HG03108 (cell line): ENCODE results near the gene PHACTR4.
"Not testable (repeated sequence)": the region's sequence is repeated elsewhere in the genome, so short reads cannot be mapped to it uniquely, and the experiment has no call there.

Experiments
- ATAC-seq: cut with Tn5 transposase; IDR thresholded peaks from one replicate; pipeline ENCODE4 v1.9.1; 2021; ENCODE audit warnings: moderate library complexity; ENCODE audit not compliant: unreplicated experiment

Gene PHACTR4

DNA sequence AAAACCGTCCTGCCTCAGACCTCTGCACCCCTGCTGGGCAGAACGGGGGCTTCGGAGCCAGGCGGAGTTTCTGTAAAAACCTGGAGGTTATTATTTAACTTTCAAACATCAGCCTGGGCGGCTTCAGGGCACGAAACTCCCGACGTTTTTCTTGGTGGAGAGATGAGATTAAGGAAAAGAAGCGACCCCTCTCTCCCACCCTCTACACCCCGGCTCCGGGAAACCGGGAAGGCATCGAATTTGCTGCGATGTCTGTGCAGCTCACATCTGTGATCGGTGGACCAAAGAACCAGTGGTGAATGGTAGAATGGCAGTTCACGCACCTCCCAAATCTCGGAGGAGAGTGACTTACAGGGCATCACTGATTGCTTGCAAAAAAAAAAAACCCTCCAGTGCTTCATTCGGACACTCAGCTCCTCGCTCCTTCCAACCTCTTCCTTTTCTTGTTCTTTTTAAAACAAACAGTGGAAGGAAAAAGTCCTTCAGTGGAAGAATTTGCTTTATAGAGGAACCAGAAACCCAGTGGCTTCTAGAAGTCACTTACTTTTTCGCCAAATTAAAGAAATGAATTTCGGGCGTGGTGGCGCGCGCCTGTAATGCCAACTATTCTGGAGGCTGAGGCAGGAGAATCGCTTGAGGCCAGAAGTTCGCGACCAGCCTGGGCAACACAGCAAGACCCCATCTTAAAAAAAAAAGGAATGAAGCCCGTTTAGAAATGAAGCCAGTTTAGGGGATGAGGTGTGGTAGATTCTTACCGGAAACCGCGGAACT lies 884 bp downstream of the PHACTR4 start:
- no peak for ATAC-seq

DNA sequence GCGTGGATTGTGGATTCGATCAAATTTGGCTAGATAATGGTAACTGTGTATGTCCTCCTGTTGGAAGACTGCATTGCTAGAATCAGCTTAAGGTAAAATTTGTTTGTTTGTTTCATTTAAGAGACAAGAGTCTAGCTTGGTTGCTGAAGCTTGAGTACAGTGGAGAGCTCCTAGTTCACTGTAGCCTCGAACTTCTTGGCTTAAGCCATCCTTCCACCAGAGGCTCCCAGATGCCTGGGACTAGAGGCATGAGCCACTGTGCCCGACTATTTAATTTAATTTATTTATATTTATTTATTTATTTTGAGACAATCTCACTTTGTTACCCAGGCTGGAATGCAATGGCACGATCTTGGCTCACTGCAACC lies 1.5 kb downstream of the PHACTR4 start:
- ATAC-seq: no peak

DNA sequence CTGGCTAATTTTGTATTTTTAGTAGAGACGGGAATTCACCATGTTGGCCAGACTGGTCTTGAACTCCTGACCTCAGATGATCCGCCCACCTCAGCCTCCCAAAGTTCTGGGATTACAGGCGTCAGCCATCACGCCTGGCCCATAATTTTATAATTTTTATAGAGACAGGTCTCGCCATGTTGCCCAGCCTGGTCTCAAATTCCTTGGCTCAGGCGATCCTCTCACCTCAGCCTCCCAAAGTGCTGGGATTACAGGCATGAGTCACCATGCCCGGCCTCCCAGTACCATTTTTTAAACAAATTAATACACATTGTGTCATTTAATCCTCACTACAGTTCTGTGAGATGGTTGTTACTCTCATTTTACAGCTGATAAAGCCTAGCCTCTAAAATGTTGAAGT lies 3.9 kb downstream of the PHACTR4 start:
- not testable (repeated sequence) for ATAC-seq

DNA sequence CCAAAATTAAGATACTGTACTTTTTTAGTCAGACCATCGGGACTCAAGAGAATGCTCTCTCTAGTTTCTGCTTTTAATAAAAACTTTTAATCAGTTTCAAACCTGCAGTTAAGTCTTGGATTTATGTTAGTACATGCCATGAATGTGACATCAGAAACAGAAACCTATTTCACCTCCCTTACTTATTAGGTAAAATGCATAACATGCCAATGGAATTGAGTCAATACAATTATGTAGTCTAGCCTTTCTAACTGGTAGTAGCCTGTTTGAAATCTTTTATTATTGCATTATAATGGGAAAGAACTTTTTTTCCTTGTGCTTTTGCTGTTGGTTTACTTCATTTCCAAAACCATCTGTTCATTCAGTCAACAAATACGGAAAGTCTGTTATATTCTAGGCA lies 4.8 kb downstream of the PHACTR4 start:
- ATAC-seq: no peak

DNA sequence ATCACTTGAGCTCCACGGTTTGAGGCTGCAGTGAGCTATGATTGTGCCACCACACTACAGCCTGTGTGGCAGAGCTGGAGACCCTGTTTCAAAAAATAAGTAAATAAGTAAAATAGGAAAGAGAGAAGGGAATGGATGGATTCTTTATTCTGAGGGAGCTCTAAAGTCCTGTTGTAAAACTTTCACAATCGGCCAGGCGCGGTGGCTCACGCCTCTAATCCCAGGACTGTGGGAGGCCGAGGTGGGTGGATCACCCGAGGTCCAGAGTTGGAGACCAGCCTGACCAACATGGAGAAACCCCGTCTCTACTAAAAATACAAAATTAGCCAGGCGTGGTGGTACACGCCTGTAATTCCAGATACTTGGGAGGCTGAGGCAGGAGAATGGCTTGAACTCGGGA lies 6.1 kb downstream of the PHACTR4 start:
- ATAC-seq: not testable (repeated sequence)

DNA sequence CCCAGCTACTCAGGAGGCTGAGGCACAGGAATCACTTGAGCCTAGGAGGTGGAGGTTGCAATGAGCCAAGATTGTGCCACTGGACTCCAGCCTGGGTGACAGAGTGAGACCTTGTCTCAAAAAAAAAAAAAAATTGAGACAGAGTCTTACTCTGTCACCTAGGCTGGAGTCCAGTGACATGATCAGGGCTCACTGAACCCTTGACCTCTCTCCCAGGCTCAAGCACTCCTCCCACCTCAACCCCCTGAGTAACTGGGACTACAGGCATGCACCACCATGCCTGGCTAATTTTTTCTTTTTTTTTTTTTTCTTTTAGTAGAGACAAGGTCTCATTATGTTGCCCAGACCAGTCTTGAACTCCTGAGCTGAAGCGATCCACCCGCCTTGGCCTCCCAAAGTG lies 6.7 kb downstream of the PHACTR4 start:
- ATAC-seq: not testable (repeated sequence)

DNA sequence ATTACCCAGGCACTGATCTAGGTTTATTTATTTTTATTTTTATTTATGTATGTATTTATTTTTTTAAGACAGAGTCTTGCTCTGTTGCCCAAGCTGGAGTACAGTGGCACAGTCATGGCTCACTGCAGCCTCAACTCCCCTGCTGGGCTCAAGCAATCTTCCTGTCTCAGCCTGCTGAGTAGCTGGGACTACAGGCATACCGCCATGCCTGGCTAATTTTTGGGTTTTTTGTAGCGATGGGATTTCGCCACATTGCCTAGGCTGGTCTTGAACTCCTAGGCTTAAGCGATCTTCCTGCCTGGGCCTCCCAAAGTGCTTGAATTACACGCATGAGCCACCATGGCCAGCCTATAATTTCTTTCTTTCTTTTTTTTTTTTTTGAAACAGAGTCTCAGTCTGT lies 9.4 kb downstream of the PHACTR4 start:
- ATAC-seq: no peak

DNA sequence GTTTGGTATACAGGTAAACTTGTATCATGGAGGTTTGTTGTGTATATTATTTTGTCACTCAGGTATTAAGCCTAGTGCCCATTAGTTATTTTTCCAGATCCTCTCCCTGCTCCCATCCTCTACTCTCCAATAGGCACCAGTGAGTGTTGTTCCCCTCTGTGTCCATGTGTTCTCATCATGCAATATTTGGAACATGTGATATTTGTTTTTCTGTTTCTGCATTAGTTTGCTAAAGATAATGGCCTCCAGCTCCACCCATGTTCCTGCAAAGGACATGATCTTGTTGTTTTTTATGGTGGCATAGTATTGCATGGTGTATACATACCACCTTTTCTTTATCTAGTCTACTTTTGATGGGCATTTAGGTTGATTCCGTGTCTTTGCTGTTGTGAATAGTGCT lies 10.9 kb downstream of the PHACTR4 start:
- ATAC-seq: no peak

DNA sequence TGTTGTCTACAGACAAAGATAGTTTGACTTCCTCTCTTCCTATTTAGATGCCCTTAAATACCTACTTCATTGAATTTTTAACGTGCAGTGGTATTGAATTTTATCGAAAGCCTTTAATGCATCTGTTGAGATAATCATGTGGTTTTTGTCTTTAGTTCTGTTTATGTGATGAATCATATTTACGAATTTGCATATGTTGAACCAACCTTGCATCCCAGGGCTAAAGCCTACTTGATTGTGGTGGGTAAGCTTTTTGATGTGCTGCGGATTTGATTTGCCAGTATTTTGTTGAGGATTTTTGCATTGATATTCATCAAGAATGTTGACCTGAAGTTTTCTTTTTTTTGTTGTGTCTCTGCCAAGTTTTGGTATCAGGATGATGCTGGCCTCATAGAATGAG lies 14.2 kb downstream of the PHACTR4 start:
- not testable (repeated sequence) for ATAC-seq

DNA sequence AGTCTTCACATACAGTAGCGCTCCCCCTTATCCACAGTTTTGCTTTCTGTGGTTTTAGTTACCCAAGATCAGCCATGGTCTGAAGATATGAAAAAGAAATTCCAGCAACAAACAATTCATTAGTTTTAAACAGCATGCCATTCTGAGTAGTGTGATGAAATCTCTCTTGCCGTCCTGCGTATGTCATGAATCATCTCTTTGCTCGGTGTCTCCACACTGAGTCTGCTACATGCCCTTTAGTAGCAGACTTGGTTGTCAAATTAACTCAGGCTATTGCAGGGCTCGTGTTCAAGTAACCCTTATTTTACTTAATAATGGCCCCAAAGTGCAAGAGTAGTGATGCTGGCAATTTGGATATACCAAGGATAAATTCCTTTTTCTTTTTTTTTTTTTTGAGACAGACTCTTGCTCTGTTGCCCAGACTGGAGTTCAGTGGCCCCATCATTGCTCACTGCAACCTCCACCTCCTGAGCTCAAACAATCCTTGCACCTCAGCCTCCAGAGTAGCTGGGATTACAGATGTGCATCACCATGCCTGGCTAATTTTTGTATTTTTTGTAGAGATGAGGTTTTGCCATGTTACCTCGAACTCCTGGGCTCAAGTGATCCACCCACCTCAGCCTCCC lies 22.6 kb downstream of the PHACTR4 start:
- no peak for ATAC-seq

DNA sequence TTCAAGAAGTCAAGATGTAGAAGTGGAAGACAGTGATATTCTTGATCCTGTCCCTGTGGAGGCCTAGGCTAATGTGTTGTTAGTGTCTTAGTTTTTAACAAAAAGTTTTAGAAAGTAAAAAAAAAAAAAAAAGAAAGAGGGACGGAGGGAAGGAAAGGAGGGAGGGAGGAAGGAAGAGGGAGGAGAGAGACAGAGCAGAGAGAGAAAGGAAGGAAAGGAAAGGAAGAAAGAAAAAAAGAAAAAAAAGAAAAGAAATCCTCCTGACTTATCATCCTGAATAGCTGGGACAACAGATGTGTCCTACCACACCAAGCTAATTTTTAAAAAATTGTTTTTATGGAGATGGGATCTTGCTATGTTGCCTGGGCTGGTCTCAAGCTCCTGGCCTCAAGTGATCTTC lies 24.6 kb downstream of the PHACTR4 start:
- no peak for ATAC-seq

DNA sequence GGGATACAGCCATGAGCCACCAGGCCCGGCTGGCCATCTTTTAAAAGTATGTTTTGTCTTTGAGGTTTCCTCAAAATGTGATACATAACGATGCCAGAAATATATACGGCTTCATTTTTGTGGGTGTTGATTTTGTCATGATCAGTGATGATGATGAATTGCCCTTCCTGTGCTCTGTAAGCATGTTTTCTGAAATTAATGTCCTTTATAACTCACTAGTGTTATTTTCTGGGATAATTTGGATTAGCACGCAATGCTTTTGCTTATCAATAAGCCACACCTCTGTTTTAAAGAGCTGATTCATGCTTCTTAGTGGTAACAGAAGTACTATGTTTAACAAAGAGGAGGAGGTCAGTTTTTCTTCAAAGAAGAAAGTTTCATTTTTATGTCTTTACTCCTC lies 25.6 kb downstream of the PHACTR4 start:
- ATAC-seq: no peak

DNA sequence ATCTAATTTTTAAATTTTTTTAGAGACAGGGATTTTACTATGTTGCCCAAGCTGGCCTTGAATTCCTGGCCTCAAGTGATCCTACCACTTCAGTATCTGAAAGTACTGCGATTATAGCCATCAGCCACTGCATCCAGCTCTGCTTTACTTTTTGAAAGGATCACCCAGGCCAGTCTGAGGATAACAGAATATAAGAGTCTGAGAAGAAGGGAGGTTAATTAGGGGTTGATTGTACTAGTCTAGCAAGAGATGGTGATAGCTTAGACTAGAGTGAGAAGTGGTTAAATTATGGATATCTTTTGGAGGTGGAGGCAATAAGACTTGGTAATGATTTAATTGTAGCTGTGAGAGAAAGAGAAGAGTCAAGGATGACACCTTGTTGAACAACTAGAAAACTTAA lies 32.2 kb downstream of the PHACTR4 start:
- ATAC-seq: no peak

DNA sequence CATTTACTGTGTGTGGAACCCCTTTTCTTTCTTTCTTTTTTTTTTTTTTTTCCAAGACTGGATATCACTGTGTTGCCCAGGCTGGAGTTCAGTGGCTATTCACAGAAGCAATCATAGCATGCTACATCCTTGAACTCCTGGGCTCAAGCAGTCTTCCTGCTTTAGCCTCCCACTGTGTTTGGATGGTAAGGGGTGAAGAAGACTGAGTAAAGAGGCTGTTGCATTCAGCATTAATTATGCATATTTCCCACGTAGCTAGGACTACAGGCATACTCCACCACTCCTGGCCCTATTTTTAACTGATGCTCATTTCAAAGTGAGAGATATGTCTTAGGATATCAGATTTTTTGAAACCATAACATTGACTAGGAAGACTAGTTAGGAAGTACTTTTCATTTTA lies 39.5 kb downstream of the PHACTR4 start:
- no peak for ATAC-seq

DNA sequence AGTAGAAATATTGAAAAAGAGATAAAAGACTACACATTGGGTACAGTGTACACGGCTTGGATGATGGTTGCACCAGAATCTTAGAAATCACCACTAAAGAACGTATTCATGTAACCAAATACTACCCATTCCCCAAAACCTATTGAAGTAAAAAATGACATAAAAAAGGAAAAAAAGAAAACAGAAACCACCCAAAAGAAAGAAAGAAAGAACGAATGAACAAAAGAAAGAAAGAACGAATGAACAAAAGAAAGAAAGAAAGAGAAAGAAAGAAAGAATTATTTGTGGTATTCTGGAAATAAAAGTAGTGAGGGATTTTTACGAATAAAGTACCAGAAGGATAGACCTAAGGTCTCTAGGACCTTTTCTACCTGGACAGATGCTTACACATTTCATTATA lies 42.1 kb downstream of the PHACTR4 start:
- no peak for ATAC-seq

DNA sequence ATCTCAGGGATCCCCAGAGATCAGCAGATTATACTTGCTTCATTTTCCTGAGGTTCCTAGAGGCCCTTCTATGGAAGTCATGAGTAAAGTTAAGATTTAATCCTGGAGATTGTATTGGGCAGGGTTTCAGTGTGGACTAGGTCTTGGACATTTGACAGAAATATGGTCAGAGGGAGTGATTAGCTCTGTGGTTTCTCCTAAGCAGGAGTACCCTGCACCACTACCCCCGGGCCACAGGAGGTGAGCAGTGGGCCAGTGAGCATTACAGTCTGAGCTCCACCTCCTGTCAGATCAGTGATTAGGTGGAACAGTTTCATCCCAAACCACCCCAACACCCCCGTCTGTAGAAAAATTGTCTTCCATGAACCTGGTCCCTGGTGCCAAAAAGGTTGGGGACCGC lies 43.2 kb downstream of the PHACTR4 start:
- no peak for ATAC-seq

DNA sequence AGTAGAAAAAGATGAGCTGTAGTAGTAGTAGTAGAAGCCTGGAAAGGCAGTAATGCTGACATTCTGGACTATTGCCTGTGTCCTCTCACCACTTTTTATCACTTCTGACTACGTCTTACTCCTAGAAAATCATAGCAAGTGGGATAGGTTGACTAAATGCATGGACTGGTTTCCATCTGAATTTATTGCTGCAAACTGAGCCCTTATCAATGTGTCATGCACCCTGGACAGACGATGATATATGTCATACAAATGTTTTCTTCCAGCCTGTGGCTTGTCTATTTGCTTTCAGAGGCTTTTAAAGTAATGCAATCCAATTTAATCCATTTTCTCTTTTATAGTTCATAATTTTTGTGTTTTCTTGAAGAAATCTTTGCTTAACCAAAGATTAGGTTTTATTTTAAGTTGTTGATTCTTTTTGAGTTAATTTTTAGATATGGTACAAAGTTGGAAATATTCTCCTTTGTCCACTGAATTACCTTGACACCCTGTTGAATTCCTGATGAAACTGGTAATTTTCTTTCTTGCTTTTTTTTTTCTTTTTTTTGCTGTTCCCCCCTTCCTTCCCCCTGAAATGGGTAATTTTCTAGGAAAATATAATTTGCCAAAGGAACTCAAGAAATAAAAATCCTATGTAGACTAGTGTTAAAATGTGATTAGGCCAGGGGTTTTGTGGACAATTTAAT lies 47.1 kb downstream of the PHACTR4 start:
- no peak for ATAC-seq

DNA sequence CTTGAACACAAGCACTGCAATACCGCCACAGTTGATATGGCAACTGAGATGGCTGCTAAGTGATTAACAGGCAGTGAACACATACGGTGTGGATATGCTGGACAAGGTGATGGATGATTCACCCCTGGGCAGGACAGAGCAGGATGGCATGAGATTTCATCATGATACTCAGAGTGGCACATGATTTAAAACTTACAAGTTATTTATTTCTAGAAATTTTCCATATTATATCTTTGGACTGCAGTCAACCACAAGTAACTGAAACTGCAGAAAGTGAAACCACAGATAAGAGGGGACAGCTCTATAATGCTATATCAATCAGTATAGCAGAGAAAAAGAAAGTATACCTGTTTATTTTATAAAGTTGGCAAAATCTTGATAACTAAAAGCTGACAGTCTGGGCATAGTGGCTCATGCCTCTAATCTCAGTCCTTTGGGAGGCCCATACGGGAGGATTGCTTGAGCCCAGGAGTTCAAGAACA lies 47.9 kb downstream of the PHACTR4 start:
- ATAC-seq: no peak

DNA sequence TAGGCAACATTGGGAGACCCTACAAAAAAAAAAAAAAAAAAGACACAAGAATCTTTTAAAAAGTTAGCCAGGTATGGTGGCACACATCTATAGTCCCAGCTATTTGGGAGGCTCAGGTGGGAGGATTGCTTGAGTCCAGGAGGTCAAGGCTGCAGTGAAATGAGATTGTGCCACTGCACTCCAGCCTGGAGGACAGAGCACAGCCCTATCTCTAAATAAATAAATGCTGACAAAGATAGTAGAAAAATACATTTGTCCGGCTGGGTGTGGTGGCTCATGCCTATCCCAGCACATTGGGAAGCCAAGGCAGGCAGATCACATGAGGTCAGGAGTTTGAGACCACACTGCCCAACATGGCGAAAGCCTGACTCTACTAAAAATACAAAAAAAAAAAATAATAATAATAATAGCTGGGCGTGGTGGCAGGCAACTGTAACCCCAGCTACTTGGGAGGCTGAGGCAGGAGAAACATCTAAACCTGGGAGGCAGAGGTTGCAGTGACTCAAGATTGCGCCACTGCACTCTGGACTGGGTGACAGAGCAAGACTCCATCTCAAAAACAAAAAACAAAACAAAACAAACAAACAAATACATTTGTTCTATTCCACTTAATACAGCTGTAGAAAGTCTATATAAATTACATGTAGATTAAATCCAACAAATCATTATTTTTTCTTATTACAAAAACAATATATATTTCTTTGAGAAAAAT lies 48.5 kb downstream of the PHACTR4 start:
- no peak for ATAC-seq

DNA sequence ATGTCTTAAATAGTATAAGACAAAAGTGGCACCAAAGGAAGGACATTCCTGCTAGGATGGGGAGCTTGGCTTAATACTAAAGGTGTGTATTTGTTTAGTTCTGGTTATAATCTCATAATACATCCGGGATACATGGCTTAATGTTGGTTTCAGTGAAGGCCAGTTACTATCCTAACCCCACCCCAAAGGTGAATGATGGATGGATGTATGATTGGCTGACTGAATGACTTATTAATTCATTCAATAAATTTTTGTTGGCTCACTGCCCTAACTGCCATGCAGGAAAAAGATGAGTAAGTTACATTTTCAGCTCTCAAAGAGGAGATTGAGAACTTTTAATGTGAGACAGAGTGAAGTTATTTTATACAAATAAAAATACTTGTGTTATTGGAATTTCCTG lies 52.2 kb downstream of the PHACTR4 start:
- no peak for ATAC-seq

DNA sequence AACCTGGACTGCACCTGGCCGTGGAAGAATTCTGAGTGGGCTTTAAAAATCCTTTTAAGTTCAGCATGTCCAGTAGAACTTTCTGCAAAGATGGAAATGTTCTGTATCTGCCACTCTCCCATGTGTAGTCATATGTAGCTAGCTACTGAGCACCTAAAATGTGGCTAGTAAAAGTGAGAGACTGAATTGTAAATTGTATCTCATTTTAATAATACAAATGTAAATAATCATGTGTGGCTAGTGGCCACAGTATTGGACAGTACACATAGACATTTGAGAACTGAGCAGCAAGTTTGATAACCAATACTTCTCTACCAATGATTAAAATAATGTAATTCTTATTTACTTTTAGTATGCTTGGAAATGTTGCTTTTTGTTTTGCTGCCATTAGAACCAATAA lies 57.3 kb downstream of the PHACTR4 start:
- no peak for ATAC-seq

DNA sequence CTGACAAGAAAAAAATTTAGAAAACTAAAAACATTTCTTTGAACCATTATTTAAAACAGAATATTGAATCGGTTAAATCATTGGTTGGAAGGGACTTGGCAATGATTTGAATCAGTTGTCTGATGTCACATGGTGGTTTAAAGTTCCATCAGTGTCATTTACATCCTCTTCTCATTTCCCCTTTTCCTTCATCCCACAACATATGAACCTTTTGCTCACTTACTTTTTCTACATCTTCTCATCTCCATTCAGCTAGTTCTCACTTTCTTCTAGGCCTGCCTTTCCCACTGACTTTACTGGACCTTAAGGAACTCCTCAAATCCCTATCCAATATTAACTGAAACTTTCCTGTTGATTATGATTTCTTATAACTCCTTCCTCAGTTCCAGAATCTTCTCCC lies 58.5 kb downstream of the PHACTR4 start:
- no peak for ATAC-seq
